Neural progenitor cell (in vitro differentiated cells): ENCODE measurements around the gene FARS2.

Source experiments
- EZH2 ChIP-seq: fragments of 200-600 bp; sonication (generic); IDR thresholded peaks from 2 replicates; pipeline ENCODE4 v1.6.1; 2017; ENCODE audit warnings: antibody characterized with exemption, mild to moderate bottlenecking, moderate library complexity
- TF ChIP-seq, protein P1 (sequence below): fragments of 200-600 bp; sonication (generic); IDR thresholded peaks from 2 replicates; pipeline ENCODE4 v1.5.1; 2017; ENCODE audit warnings: antibody characterized with exemption, mild to moderate bottlenecking

DNA sequence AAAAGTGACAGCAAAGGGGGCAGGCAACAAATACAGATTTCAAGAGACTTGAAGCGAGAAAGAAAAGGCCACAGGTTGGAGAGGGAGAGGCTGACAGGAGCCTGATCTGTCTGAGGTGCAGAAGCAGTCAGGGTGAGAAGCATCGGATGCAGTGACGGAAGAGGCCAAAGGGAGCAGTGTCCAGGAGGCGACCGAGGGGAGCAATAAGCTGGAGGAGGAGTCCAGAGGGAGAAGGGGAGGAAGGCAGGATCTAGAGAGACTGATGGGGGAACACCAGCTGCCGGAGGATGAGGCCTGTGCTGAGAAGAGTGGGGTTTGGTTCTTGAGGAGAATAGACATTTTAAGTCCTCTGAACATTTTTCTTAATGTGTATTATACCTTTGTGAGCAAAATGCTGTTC, 23.8 kb downstream of the FARS2 start:
- TF ChIP-seq, protein P1, sequence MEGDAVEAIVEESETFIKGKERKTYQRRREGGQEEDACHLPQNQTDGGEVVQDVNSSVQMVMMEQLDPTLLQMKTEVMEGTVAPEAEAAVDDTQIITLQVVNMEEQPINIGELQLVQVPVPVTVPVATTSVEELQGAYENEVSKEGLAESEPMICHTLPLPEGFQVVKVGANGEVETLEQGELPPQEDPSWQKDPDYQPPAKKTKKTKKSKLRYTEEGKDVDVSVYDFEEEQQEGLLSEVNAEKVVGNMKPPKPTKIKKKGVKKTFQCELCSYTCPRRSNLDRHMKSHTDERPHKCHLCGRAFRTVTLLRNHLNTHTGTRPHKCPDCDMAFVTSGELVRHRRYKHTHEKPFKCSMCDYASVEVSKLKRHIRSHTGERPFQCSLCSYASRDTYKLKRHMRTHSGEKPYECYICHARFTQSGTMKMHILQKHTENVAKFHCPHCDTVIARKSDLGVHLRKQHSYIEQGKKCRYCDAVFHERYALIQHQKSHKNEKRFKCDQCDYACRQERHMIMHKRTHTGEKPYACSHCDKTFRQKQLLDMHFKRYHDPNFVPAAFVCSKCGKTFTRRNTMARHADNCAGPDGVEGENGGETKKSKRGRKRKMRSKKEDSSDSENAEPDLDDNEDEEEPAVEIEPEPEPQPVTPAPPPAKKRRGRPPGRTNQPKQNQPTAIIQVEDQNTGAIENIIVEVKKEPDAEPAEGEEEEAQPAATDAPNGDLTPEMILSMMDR, result no peak
- TF ChIP-seq EZH2, result no peak
